ENCODE results near the gene EIF4A3. TPM values are rescaled to one million over a fixed set of nuclear protein-coding genes. Genes with fewer than 3 reads are reported as not detected.

Gene EIF4A3
- total RNA-seq, 1 experiment from 2014 or later, result 160 TPM

DNA sequence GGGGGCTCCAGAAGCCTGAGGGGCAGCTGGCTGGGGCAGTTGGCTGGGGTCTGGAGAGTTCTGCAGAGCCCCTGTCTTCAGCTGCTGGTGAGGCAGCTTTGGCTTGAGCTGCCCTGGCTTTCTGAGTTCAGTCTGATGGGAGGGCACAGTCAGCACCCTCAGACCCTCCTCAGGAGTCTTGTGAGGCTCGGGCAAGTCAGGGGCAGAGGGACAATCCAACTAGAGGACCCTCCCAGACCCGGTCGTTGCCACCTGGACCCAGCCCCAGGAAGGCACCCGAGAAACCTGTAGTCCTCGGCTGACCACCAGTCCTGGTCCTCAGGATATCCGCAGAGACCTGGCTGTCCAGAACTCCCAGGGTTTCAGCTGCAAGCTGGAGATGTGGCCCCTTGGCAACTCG lies 24.8 kb upstream of the EIF4A3 start:
- ATAC-seq (no peak), DNase-seq (ENCODE audit: low spot score) (no peak)
- Mint-ChIP-seq H3K27me3 (ENCODE audit: low read depth) (no peaks in the 10 kb centered on the region), H3K9me3 (peaks cover 5% of the 10 kb centered on the region), H3K36me3 (no peaks in the 10 kb centered on the region), H3K4me1 (peaks cover 8% of the 10 kb centered on the region), H3K27ac (no peak overlapping the region), H3K4me3 (no peak overlapping the region)
- ChIA-PET POLR2A (no interaction called here), CTCF (interaction anchor here (1.1 kb wide), 1 partner anchor 89 kb away, joined by 3 read pairs; no protein-coding TSS in a partner anchor)
- no peak for TF ChIP-seq NFATC4 (CRISPR knock-in tag; IDR thresholded peaks at IDR 0.05)
- TF ChIP-seq ZNF138 (CRISPR knock-in tag; conservative IDR thresholded peaks at IDR 0.05), result no peak
- TF ChIP-seq ELF4 (CRISPR knock-in tag; IDR thresholded peaks at IDR 0.05; ENCODE audit: low read depth), result no peak
- no peak for TF ChIP-seq ATF3 (CRISPR knock-in tag; conservative IDR thresholded peaks at IDR 0.05)
- TF ChIP-seq EMX1 (CRISPR knock-in tag; IDR thresholded peaks at IDR 0.05), result no peak
- TF ChIP-seq NR1H2 (CRISPR knock-in tag; IDR thresholded peaks at IDR 0.05), result no peak
- TF ChIP-seq AFF4 (CRISPR knock-in tag; IDR thresholded peaks at IDR 0.05; ENCODE audit: borderline replicate concordance), result no peak
- TF ChIP-seq ETV6 (CRISPR knock-in tag; IDR thresholded peaks at IDR 0.05), result no peak
- TF ChIP-seq HMGXB4 (CRISPR knock-in tag; IDR thresholded peaks at IDR 0.05), result no peak
- TF ChIP-seq, protein P1, sequence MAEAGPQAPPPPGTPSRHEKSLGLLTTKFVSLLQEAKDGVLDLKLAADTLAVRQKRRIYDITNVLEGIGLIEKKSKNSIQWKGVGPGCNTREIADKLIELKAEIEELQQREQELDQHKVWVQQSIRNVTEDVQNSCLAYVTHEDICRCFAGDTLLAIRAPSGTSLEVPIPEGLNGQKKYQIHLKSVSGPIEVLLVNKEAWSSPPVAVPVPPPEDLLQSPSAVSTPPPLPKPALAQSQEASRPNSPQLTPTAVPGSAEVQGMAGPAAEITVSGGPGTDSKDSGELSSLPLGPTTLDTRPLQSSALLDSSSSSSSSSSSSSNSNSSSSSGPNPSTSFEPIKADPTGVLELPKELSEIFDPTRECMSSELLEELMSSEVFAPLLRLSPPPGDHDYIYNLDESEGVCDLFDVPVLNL (CRISPR knock-in tag; IDR thresholded peaks at IDR 0.05; ENCODE audit: borderline replicate concordance, low read depth), result no peak
- no peak for TF ChIP-seq CREB1 (CRISPR knock-in tag; IDR thresholded peaks at IDR 0.05)
- TF ChIP-seq, protein P2, sequence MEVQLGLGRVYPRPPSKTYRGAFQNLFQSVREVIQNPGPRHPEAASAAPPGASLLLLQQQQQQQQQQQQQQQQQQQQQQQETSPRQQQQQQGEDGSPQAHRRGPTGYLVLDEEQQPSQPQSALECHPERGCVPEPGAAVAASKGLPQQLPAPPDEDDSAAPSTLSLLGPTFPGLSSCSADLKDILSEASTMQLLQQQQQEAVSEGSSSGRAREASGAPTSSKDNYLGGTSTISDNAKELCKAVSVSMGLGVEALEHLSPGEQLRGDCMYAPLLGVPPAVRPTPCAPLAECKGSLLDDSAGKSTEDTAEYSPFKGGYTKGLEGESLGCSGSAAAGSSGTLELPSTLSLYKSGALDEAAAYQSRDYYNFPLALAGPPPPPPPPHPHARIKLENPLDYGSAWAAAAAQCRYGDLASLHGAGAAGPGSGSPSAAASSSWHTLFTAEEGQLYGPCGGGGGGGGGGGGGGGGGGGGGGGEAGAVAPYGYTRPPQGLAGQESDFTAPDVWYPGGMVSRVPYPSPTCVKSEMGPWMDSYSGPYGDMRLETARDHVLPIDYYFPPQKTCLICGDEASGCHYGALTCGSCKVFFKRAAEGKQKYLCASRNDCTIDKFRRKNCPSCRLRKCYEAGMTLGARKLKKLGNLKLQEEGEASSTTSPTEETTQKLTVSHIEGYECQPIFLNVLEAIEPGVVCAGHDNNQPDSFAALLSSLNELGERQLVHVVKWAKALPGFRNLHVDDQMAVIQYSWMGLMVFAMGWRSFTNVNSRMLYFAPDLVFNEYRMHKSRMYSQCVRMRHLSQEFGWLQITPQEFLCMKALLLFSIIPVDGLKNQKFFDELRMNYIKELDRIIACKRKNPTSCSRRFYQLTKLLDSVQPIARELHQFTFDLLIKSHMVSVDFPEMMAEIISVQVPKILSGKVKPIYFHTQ (CRISPR knock-in tag; IDR thresholded peaks at IDR 0.05), result no peak
- TF ChIP-seq, protein P3, sequence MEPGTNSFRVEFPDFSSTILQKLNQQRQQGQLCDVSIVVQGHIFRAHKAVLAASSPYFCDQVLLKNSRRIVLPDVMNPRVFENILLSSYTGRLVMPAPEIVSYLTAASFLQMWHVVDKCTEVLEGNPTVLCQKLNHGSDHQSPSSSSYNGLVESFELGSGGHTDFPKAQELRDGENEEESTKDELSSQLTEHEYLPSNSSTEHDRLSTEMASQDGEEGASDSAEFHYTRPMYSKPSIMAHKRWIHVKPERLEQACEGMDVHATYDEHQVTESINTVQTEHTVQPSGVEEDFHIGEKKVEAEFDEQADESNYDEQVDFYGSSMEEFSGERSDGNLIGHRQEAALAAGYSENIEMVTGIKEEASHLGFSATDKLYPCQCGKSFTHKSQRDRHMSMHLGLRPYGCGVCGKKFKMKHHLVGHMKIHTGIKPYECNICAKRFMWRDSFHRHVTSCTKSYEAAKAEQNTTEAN (CRISPR knock-in tag; IDR thresholded peaks at IDR 0.05), result no peak
- TF ChIP-seq ZNF512 (CRISPR knock-in tag; IDR thresholded peaks at IDR 0.05; ENCODE audit: borderline replicate concordance), result no peak
- no peak for TF ChIP-seq ZNF425 (CRISPR knock-in tag; conservative IDR thresholded peaks at IDR 0.05)
- TF ChIP-seq, protein P4, sequence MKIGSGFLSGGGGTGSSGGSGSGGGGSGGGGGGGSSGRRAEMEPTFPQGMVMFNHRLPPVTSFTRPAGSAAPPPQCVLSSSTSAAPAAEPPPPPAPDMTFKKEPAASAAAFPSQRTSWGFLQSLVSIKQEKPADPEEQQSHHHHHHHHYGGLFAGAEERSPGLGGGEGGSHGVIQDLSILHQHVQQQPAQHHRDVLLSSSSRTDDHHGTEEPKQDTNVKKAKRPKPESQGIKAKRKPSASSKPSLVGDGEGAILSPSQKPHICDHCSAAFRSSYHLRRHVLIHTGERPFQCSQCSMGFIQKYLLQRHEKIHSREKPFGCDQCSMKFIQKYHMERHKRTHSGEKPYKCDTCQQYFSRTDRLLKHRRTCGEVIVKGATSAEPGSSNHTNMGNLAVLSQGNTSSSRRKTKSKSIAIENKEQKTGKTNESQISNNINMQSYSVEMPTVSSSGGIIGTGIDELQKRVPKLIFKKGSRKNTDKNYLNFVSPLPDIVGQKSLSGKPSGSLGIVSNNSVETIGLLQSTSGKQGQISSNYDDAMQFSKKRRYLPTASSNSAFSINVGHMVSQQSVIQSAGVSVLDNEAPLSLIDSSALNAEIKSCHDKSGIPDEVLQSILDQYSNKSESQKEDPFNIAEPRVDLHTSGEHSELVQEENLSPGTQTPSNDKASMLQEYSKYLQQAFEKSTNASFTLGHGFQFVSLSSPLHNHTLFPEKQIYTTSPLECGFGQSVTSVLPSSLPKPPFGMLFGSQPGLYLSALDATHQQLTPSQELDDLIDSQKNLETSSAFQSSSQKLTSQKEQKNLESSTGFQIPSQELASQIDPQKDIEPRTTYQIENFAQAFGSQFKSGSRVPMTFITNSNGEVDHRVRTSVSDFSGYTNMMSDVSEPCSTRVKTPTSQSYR (CRISPR knock-in tag; IDR thresholded peaks at IDR 0.05), result no peak
- no peak for TF ChIP-seq ZNF423 (CRISPR knock-in tag; IDR thresholded peaks at IDR 0.05)
